GM21423 (cell line): Measurements from ENCODE around the gene SH3PXD2A.

Experiments
- ATAC-seq: cut with Tn5 transposase; IDR thresholded peaks from one replicate; pipeline ENCODE4 v1.9.1; 2021; ENCODE audit warnings: mild to moderate bottlenecking, moderate library complexity; ENCODE audit not compliant: unreplicated experiment

The SH3PXD2A gene

DNA sequence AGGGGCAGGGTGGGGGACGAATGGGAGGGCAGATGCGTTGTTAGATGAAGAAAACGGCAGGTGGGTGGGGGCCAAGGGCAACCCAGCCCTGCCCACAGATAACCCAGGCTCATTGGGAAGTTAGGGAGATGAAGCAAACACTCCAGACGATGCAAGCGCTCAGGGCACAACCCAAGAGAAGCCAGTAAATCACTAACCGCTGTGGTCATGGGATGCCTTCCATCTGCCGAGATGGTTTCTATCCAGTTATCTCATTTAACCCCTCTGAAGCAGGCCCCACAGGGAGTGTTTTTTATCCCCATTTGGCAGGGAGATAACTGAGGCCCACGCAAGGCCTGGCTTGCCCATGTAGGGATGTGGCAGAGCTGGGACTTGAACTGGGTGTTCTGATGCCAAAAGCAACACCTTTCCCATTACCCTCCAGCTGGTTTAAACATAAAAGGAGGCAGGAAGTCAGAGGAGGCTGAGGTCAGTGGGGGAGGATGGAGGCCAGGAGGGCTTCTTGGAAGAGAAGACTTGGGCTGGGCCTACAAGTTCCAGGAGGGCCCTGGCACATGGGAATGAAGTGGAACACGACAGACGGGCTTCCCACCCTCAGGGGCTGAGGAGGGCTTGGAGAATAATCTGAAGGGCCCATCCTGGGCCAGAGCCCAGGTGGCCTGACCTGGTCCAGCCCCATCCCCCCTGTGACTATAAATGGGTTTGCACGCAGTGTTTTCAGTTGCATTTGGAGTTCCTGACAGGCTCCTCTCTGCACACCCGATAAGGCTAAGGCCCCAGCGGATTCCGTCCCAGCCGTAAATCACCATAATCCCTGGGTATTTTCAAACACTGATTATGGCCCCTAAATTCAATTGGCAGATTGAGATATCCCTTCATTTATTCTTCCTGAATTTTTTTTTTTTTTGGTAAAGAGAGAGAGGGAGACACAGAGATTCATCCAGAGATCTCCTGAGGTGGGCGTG is 281.0 kb downstream of the SH3PXD2A start:
- ATAC-seq: no peak

DNA sequence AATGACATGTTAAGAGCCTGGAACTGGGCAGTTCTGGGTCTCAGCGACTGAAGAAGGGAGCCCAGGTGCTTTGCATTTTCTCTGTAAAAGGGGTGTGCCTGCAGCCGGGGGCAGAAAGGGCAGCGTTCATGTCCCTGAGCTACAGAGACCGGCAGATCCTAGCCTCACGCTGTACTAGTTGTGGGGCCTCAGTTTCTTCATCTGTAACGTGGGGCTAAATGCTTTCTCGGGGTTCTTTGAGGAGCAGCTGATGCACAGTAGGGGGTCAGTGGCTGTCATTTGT is 282.2 kb downstream of the SH3PXD2A start:
- no peak for ATAC-seq

DNA sequence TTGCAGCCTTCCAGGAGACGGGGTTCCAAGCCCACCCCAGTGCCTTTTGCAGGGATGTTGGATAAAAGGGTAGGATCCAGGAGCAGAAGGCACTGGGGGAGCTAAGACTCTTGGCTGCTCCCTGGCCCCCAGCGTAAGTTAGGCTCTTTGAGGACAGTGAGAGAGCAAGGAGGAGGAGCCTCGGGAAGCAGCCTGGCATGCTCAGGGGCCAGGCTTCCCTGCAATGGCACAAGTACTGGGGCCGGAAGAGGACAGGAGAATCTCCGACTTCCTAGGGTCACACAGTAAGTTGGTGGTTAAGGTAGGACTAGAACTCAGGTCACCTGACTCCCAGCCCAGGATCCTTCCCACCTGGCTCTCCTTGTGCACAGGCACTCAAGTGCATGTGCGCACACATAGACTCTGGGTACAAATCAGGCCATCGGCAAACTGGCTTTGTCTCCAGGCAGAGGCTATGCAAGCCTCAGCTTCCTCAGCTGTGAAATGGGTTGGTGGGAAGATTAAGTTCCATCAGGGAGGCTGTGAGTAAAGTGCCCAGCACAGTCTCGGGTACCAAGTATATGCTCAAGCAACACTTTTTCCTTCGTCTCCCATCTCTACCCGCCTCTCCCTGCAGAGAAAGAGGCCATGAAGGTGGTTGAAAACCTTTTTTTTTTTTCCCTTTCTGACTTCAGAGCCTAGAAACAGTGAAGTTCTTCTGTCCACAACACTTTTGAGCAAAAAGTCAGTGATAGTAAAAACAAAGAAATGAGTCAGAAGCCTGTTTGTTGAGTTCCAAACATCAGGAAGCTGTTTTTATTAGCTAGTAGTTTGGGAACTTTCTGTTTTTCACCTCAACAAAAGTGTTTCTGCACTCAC is 282.8 kb downstream of the SH3PXD2A start:
- no peak for ATAC-seq

DNA sequence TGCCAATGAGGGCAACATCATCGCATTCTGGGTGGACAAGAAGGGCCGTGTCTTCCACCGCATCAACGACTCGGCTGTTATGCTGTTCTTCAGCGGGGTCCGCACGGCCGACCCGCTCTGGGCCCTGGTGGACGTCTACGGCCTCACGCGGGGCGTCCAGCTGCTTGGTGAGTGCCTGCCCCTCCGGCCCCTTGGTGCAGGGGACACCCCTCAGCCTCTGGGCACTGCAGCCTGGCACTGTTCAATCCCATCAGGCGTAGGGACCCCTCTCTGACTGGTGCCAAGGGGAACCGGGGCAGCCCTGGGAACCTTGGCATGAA is 283.8 kb downstream of the SH3PXD2A start:
- ATAC-seq: no peak

DNA sequence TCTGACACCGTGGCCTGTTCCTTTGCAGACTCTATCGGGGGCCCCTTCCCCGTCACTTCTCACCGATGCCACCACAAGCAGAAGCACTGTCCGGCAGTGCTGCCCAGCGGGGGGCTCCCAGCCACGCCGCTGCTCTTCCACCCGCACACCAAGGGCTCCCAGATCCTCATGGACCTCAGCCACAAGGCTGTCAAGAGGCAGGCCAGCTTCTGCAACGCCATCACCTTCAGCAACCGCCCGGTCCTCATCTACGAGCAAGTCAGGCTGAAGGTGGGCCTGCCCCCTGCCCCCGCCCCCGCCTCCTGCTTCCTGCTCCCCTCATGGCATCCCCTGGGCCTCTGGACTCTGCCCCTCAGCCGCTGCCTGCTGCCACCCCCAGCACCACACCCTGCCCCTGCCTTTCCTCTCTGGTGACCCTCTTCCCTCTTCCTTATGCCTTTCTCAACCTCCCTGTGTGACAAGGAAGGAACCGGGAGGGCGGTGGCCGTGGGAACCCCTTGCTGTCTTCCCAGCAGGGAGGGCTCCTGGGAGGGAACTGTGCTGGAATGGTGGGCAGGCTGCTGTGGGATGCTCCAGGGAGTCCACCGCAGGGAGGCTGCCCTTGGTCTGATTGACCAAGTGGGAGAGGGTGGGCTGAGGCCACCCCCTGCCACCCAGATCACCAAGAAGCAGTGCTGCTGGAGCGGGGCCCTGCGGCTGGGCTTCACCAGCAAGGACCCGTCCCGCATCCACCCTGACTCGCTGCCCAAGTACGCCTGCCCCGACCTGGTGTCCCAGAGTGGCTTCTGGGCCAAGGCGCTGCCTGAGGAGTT is 284.3 kb downstream of the SH3PXD2A start:
- ATAC-seq: no peak

DNA sequence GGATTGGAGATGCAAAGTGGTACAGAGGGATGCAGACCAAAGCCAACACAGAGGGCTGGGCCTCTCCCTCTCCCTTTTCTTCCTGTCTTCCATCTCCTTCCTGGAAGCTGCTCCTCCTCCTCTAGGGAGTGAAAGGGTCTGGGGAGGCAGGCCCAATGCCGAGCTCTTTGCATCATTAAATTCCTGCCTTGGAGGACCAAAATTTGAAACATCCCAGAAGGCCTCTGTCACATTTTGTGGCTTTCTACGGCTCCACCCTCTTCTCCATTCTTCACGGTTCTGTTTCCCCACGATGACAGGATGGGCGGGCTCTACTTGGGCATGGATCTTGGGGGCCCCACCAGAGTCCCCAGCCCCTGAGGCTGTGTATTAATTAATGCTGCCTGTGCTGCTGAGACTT is 285.5 kb downstream of the SH3PXD2A start:
- no peak for ATAC-seq

DNA sequence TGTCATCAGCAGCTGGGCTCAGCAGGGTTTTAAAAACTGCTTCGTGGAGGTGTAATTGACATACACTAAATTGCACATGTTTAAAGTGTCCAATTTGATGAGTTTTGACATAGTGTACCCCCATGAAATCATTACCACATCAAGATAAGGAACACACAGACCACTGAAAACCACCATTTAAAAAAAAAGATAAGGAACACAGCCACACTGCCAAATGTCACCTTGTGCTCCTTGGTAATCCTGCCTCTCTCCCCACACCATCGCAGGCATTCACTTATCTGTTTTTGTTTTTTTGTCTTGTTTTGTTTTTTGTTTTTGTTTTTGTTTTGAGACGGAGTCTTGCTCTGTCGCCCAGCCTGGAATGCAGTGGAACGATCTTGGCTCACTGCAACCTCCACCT is 286.9 kb downstream of the SH3PXD2A start:
- ATAC-seq: no peak

DNA sequence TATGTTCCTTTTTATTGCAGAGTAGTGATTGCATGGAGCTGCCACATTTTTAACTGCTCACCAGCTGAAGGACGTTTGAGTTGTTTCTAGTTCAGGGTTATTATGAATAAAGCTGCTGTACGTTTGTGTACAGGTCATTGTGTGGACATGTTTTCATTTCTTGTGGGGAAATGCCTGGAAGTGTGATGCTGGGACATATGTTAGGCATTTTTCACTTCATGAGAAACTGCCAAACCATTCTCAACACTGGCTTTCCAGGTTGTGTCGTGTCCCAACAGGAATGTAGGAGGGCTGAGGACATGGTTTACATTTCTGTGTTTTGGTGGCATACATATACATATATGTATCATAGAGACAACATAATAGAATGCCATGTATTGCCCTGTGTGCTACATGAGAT is 288.8 kb downstream of the SH3PXD2A start:
- ATAC-seq: no peak

DNA sequence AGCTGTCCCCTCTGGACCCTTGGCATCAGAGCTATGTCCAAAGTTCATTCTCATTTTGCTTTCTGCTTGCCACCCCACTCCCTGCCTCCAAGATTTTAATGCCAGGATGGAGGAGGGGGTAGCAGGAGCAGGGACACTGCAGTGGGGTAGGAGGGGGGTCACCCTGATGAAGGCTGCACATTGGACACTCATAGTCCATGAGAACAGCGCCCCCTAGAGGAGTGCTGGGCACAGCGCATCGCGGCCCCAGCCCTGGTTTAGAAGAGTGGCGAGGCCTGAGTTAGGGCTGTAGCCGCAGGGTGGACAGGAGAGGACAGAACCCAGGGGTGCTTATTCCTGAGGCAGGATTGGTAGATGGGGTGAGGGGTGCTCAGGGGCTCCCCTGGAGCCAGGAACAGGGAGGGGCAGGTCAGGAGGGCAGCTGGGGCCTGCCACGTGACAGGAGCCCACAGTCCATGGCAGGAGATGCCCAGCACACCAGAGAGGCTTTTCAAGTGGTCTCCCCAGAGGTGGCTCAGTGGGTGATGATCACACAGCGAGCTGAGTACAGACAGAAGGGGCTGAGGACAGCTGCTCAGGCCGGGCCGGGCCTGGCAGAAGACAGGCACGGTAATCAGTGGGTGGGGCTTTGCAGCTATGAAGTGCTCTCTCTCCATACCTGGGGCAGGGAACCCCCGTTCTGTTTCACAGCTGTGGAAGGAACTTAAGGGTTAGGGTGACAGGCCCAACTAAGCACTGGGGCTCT is 290.4 kb downstream of the SH3PXD2A start:
- ATAC-seq: no peak

DNA sequence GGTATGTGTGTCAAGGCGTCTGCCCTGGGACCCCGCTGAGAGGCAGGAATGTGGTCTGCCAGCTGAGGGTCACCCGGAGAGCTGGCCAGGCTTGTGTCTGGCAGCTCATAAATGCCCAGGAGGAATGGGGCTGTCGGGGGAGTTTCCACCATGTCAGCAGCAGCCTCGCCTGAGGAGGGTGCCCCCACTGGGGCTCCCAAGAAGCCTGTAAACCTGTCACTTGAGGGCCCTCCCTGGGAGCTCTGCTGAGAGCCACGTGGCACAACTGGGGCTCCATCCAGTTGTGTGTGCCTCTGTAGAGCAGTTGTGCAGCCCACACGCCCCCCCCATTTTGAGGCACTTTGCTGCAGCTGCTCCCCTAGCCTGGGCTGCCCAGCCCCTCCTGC is 291.3 kb downstream of the SH3PXD2A start:
- no peak for ATAC-seq

DNA sequence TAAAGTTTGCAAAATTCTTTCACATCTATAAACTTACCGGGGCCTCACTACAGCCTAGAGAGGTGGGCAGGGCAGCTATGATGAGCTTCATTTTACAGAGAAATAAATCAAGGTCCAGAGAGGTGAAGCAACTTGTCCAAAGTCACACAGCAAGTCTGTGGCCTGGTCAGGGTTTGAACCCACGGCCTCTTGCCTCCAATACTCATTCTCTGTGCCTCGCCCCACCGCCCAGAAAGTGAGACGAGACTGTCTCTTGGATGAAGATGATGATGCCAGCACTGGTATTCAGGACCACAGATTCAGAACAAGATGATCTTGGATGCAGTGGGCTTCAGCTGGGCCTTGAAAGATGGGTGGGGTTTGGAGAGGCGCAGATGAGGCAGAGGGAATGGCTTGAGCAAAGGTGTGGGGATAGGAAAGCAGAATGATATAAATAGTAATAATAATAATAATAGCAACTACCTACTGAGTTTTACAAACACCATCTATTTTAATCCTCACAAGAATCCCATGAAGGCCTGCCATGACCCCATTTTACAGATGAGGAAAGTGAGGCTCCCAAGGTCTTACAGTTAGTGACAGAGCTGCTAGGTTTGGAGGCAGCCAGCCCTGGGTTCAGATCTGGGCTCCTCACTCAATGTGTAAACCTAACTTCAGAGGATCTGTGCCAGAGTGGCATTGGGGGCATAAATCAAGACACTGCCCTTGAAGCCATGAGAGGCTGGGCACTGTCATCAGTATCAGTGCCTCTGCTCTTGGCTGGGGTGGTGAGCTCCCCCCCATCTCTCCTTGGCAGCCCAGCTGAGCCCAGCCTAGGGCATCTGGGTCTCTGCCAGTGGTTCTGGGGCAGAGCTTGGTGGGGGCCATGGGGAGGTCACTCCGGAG is 291.9 kb downstream of the SH3PXD2A start:
- ATAC-seq: no peak

DNA sequence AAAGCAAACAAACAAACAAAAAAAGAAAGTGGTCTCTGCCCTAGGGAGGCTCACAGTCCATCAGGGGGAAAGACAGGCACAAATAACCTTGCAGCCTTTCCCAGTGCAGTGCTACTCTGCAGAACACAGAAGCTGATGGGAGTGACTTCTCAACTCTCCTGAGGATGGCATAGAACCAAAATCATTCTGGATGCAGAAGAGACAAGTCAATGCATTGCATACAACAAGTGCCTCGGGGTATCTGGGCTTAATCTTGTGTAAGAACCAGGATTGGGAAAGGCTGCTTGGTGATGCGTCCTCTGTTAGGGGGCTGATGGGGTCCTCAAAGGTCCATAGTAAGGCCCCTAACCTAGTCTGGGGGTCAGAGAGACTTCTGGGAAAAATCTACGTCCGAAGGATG is 293.0 kb downstream of the SH3PXD2A start:
- no peak for ATAC-seq

DNA sequence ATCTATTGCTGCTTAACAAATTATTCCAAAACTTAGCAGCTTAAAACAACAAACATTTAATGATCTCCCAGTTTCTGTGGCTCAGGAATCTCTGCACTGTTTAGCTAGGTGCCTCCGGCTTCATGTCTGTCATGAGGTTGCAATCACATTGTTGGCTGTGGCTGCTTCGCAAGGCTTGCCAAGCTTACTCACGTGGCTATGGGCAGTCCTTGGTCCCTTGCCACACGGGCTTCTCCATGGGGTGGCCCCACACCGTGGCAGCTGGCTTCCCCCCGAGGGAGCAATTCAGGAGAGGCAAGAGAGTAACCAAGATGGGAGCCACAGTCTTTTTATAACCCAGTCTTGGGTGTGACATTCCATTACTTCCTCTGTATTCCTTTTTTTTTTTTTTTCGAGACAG is 294.5 kb downstream of the SH3PXD2A start:
- ATAC-seq: no peak

DNA sequence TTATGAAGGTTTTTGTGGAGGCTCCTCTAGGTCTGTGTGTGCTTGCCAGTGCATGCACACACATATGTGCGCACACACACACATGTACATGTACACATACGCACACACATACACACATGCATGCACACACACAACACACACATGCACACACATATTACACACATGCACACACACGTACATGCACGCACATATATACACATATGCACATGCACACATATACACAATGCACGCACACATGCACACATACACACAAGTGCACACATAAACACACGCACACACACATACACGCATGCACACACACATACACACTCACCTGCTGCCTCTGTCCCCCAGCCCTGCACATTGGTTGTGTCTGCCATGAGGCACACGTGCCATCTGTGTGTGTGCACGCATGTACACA is 295.6 kb downstream of the SH3PXD2A start:
- ATAC-seq: no peak

DNA sequence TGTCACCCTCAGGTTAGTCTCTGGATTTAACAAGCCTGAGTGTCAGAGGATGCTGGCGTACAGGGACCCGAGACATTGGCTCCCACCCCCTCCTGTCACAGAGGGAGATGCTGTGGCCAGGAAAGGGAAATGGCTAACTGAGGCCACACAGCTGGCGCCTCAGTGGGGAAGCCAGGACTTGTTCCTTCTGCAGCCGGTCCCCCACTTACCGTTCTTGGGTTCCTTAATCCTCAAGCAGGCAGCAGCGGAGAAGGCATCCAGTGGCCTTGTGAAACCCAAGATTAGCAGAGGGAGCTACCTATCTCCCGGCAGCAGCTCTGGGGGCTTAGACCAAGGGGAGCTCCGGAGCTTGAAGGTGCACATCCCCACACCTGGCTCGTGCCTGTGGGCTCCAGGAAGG is 296.5 kb downstream of the SH3PXD2A start:
- no peak for ATAC-seq

DNA sequence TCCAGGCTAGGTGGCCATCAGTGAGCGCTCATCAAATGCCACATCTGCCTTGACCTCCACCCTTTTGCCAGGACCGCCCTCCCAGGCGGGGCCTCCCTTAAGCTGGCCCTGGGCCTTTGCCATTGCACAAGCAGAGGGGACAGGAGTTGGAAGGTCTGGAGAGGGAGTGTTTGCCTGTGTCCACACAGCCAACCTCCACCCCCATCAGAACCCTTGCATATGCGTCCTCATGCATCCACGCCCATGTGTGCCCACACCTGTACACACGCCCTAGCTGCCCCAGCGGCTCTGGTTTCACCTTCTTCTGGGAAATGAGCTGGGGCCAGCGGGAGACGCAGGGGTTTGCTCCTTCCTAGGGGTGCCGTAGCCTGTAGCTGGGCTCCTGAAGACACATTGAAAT is 297.9 kb downstream of the SH3PXD2A start:
- ATAC-seq: no peak

DNA sequence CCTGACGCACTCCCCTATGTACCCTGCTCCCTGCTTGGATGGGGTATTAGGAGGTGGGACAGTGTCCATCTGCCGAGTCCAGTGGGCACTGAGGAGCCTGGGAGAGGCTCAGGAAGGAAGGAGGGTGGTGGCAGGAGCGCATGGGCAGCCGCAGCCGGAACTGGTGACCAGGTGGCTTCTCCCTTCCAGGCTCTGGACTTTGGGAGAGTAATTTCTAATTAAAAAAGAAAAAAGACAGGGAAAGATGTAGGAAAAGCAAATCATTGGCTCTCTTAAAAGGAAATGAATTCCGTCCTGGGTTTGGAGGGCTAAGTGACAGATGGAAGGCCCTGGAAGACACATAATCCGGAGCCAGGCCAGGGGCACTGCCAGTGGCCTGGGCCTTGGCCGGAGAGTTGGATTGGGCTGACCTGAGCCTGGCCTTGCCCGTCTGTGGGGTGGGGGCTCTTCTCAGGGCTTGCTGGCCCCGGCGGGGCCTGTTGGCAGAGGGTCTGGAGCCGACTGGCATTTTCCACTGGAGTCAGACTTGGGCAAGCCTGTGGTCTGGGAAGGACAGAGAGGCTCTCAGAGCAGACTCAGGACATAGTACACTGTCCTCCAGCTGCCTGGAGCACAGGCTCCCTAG is 298.9 kb downstream of the SH3PXD2A start:
- ATAC-seq: no peak

DNA sequence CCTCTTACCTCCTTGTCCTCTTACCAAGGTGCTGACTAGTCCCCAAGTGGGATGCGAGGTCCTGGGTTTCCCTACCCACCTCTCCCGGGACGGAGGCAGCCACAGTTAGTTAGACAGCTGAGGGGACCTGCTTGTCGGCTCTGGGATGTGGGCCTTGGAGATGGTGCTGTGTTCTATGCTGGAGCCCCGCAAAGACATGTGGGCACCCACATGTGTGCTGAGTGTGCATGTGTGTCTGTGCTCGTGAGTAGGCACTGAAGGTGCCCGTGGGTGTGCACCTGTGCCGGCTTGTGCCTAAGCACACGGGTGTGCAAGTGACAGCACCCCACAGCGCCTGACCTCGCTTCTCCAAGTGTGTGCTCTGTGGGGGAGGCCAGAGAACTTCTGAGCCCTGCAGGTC is 299.7 kb downstream of the SH3PXD2A start:
- no peak for ATAC-seq

DNA sequence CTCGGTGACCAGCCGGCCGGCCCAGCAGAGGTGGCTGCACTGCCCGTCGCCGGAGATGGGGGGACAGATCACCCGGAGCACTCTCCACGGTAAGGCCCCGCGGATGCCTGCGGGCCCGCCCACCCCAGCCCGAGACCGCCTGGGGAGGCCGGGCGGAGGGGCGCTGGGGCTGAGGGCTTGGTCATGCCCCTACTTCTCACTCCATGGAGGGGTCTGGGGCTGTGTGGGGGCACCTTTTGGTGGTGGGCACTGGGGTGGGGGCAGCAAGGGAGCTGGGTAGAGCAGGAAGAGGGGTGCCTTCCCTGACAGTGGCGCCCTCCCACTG is 300.1 kb downstream of the SH3PXD2A start:
- no peak for ATAC-seq
